ENCODE results near the gene KLHL26.

DNA sequence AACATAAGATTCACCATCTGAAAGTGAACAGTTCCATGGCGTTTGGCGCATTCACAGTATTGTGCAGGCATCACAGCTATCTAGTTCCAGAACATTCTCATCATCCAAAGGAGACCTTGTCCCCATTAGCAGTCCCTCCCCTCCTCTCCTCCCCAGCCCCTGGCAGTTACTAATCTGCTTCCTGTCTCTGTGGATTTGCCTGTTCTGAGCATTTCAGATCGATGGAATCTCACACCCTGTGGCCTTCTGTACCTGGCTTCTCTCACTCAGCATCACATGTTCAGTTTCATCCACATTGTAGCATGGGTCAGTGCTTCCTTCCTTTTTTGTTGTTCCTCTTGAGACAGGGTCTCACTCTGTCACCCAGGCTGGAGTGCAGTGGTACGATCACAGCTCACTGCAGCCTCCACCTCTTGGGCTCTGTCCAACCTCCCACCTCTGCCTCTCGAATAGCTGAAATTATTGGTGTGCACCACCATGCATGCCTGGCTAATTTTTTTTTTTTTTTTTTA, 81.2 kb downstream of the KLHL26 start:
- TF ChIP-seq, protein P1, sequence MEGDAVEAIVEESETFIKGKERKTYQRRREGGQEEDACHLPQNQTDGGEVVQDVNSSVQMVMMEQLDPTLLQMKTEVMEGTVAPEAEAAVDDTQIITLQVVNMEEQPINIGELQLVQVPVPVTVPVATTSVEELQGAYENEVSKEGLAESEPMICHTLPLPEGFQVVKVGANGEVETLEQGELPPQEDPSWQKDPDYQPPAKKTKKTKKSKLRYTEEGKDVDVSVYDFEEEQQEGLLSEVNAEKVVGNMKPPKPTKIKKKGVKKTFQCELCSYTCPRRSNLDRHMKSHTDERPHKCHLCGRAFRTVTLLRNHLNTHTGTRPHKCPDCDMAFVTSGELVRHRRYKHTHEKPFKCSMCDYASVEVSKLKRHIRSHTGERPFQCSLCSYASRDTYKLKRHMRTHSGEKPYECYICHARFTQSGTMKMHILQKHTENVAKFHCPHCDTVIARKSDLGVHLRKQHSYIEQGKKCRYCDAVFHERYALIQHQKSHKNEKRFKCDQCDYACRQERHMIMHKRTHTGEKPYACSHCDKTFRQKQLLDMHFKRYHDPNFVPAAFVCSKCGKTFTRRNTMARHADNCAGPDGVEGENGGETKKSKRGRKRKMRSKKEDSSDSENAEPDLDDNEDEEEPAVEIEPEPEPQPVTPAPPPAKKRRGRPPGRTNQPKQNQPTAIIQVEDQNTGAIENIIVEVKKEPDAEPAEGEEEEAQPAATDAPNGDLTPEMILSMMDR (tag by site-specific recombination; IDR thresholded peaks at IDR 0.05): no peak
- TF ChIP-seq ZSCAN23 (tag by site-specific recombination; IDR thresholded peaks at IDR 0.05) (no peak), ZFP37 (tag by site-specific recombination; IDR thresholded peaks at IDR 0.05) (no peak), ZNF555 (tag by site-specific recombination; conservative IDR thresholded peaks at IDR 0.05) (no peak), GLI4 (tag by site-specific recombination; IDR thresholded peaks at IDR 0.05) (no peak), ZNF830 (tag by site-specific recombination; IDR thresholded peaks at IDR 0.05; ENCODE audit: low read depth) (no peak), ZNF335 (tag by site-specific recombination; conservative IDR thresholded peaks at IDR 0.05) (no peak)
- TF ChIP-seq, protein P2, sequence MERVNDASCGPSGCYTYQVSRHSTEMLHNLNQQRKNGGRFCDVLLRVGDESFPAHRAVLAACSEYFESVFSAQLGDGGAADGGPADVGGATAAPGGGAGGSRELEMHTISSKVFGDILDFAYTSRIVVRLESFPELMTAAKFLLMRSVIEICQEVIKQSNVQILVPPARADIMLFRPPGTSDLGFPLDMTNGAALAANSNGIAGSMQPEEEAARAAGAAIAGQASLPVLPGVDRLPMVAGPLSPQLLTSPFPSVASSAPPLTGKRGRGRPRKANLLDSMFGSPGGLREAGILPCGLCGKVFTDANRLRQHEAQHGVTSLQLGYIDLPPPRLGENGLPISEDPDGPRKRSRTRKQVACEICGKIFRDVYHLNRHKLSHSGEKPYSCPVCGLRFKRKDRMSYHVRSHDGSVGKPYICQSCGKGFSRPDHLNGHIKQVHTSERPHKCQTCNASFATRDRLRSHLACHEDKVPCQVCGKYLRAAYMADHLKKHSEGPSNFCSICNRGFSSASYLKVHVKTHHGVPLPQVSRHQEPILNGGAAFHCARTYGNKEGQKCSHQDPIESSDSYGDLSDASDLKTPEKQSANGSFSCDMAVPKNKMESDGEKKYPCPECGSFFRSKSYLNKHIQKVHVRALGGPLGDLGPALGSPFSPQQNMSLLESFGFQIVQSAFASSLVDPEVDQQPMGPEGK (tag by site-specific recombination; IDR thresholded peaks at IDR 0.05): no peak
- TF ChIP-seq, protein P3, sequence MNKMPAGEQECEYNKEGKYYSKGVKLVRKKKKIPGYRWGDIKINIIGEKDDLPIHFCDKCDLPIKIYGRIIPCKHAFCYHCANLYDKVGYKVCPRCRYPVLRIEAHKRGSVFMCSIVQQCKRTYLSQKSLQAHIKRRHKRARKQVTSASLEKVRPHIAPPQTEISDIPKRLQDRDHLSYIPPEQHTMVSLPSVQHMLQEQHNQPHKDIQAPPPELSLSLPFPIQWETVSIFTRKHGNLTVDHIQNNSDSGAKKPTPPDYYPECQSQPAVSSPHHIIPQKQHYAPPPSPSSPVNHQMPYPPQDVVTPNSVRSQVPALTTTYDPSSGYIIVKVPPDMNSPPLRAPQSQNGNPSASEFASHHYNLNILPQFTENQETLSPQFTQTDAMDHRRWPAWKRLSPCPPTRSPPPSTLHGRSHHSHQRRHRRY (tag by site-specific recombination; IDR thresholded peaks at IDR 0.05): no peak
- TF ChIP-seq, protein P4, sequence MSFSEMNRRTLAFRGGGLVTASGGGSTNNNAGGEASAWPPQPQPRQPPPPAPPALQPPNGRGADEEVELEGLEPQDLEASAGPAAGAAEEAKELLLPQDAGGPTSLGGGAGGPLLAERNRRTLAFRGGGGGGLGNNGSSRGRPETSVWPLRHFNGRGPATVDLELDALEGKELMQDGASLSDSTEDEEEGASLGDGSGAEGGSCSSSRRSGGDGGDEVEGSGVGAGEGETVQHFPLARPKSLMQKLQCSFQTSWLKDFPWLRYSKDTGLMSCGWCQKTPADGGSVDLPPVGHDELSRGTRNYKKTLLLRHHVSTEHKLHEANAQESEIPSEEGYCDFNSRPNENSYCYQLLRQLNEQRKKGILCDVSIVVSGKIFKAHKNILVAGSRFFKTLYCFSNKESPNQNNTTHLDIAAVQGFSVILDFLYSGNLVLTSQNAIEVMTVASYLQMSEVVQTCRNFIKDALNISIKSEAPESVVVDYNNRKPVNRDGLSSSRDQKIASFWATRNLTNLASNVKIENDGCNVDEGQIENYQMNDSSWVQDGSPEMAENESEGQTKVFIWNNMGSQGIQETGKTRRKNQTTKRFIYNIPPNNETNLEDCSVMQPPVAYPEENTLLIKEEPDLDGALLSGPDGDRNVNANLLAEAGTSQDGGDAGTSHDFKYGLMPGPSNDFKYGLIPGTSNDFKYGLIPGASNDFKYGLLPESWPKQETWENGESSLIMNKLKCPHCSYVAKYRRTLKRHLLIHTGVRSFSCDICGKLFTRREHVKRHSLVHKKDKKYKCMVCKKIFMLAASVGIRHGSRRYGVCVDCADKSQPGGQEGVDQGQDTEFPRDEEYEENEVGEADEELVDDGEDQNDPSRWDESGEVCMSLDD (tag by site-specific recombination; IDR thresholded peaks at IDR 0.05): no peak

Measured in HEK293 (cell line).